HEK293T (cell line): Measurements from ENCODE around the gene HSPB9.

Experiments used
- ELF4 ChIP-seq: fragments of 450-650 bp; IDR thresholded peaks from 2 replicates; pipeline ENCODE4 v1.6.1; 2017; ENCODE audit warnings: antibody characterized with exemption
- FOXK2 ChIP-seq: fragments of 450-650 bp; IDR thresholded peaks from 2 replicates; pipeline ENCODE4 v1.6.1; 2016; ENCODE audit warnings: mild to moderate bottlenecking
- FOXM1 ChIP-seq: fragments of 450-650 bp; IDR thresholded peaks from 2 replicates; pipeline ENCODE4 v1.6.1; 2017; ENCODE audit warnings: mild to moderate bottlenecking, borderline replicate concordance

DNA sequence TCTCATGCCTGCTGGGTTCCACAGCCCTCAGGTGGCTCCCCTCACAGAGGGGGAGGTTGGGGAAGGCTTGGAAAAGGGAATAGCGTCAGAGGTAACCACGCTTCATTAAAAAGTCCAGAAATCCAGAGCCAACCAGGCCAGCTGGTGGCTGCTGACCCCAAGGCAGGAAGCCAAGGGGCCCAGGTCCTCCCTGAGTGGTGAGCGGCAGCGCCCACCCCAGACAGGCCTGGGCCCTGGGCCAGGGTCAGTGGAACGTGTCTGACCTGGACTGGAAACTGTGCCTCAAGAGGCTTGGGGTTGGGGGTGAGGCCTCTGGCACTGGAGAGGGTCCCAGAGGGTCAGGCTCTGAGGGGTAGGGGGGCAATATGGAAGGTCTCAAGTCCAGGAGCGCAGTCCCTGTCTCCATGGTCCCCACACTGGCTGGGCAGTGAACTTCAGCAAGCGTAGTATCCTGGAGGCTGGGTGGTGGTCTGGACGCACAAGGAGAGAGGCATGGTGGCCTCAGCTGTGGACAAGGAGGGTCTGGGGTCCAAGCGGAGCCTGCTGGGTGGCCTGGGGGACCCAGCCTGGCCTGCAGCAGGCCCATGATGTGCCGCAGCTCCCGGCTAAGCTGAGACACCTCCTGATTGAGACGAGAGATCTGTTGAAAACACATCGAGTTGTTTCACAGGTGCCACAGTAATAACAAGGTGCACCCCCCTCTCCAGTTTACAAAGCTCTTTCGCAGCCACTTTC, 37.4 kb downstream of the HSPB9 start:
- TF ChIP-seq FOXK2, result no peak
- no peak for TF ChIP-seq FOXM1
- TF ChIP-seq ELF4, result no peak
